Frontal cortex (tissue), 4 donors: ENCODE measurements around the gene CCDC174. TPM values are rescaled to one million over a fixed set of nuclear protein-coding genes. Genes with fewer than 3 reads are reported as not detected.
"Not testable (repeated sequence)": the region's sequence is repeated elsewhere in the genome, so short reads cannot be mapped to it uniquely, and the experiment has no call there.

Experiments
- DNase-seq, 2 donors: peaks; one replicate each; pipeline ENCODE4 v3.0.0; 2012; ENCODE audit warnings: low spot score in 2 of 2
- FAIRE-seq: peaks from 2 replicates; lab custom pipeline; 2012; peaks lifted over from hg19 to GRCh38; lab: Jason Lieb, UNC
- total RNA-seq: library from RNA; depleted of rRNA; stranded (reverse); fragments of >200 nt; gene quantifications from one replicate; pipeline ENCODE4 v1.2.3, GENCODE V29; 2014
- donor health status: control.
- donor health status: control.
- donor health status: control.

CCDC174 gene
- total RNA-seq = 10.6 TPM

DNA sequence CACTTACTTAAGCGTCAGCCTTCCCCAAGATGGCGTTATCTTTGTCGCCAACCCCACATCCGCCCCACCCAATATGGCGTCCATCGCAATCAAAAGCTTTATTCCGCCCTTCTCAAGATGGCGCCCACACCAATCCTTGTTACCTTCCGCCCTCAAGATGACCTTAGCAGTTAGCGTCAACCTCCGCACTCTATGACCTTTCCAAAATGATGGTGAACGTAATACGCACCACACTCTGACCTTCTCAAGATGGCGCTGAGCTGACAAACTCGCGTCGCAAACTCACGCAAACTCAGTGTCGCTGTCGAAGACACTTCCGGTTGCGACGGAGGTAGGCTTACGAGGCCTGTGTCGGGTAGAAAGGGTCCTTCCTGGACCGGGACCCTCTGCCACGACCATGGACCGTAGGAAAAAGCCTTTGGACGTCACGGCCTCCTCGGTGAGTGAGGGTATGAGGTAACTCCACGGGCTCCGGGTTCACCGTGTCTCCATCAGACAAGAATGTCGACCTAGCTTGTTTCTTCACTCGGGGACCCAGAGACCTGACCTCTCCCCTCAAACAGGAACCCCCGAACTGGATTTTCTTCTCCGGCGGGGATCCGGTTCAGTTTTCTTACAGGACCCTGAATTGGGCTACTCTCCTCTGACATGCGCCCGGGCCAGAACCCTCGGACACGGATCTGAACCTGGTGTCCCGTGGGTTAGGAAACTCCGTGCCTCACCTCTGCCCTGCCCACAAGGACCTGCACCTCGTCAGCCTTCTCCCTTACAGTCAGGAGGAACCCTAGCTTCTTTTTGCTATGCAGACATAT is at the start of gene CCDC174:
Gene CCDC174 (plus strand): TSS at position 323 of the 812 bp plus-strand sequence. CDS start 75 bp downstream, at position 398.
- DNase-seq (peak; percentile 84 to 90), FAIRE-seq (peak; percentile 94)

DNA sequence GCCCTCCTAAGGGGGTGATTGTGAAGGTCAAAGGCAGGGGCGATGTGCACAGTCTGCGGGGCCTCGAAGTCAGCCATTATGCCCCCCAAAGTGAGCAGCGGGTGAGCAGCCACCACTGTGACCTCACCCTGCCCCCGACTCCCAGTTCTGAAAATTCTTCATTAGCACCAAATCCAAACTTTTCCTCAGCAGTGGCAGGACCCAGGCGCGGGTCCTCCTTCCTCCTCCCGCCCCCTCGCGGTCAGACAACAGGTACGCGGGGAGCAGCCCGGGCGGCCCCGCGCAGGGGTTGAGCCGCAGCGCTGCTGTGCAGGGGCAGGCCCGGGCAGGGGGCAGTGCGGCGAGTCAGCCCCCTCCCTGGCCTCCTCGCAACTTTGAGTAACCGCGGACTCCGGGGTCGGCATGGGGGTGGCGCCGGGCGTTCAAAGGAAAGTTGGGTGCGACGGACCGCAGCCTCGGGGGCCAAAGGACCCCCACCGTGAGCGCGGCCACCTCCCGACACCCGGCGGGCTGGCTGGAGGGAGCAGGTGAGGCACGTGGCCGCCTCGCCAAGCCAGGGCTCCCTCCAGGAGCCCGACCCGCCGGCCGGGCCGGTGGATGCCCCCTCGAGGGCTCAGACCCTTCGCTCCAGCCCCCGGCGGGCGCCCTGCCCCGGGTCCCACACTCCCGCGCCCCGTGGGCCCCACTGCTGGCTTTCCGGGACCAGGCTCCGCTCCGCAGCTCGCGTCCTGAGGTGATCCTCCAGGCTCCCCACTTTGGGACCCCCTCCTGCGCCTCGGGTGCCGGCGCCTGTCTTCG is 49.4 kb upstream of the CCDC174 start:
- DNase-seq (no peak), FAIRE-seq (no peak)

DNA sequence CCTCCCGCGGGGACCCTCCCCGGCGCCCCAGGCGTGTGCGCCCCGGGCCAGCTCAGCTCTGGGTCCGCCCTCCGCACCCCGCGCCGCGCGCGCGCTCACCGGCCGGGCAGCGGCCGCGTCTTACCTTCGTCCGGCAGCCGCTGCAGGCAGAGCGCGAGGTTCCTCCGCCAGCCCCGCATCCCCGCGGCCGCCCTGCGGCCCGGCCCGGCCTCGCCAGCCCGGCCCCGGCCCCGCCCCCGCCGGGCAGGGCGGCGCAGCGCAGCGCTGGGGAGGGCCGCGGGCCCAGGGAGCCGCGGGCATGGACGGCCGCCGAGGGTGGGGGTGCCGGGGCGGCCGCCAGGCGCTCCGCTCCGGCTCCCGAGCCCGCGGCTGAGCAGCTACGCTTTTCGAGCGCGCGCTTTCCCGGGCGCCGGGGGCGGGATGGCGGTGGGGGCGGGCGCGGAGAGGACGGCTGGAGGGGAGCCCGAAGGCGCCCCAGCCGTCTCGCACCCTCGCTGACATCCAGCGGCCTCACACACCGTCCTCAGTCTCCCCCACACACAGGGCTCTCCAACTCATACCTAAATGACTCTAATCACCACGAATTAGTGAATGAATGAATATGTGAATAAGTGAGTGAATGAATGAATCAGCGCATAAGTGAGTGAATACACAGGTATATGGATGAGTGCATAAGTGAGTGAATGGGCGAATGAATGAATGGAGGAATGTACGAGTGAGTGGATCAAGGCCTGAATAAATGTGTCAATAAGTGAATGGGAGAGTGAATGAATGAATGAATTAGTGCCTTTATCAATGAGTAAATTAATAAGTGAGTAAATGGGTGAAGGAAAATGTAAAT is 48.5 kb upstream of the CCDC174 start:
- peak; percentile 49 to 53 for DNase-seq
- no peak for FAIRE-seq

DNA sequence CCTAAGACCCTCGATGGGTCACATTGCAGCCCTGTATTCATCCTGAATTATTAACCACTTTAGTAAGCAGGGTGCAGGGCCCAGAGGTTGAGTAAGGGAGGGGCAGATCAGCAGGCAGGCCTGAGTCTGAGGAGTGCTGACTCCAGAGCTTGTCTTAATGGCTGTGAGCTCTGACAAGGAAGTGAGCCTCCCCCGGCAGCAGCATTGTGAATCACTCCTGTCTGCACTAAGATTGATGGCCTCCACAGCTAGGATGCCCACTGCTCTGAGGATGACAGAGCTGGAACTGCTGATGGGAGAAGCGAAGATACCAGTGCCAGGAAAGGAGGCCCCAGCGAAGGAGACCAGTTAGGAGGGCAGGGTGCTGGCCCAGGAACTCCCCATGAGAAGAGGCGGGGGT is 46.5 kb upstream of the CCDC174 start:
- DNase-seq (no peak), FAIRE-seq (no peak)

DNA sequence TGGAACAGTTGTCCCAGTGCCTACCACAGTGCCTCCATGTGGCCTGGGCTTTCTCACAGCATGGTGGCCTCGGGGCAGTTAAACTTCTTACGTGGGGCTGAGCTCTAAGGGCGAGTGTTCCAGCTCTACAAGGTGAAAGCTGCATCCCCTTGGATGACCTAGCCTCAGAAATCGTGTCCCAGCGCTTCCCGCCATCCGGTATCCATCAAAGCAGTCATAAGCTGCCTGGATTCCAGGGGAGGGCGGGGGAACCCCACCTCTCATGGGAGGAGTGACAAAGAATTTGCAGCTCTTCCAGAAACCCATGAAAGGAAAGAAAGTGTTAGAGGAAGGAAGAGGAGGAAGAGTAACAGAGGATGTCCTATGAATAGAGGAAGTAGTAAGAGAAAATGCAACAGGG is 45.8 kb upstream of the CCDC174 start:
- FAIRE-seq = no peak
- DNase-seq = no peak

DNA sequence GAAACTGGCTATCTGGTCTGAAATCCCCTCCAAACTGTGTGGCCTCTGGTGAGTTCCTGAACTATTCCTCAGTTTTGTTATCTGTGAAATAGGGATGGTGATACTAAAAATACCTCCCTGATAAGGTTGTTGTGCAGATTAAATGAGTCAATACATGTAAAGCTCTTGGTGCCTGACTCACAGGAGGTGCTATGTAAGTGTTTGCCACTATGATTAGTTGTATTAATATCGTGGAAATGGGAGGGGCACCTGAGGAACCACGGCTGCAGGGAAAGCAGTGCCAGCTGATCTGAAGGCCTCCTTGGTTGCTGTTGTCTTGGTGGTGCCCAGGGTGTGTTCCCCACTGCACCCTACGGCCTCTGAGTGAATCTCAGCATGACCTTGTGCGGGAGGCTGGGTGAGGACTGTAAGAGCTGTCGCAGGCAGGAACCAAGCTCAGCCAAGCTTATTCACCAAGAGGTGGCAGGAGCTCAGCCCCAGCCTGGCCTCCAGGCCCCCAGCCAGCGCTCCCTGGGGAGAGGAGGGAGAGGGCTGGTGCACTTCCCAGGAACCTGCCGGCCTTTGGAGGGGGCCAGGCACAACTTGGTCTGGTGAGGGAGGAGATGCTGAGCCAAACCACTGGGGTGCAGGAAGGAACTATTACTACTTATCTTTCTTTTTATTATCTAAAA is 44.8 kb upstream of the CCDC174 start:
- FAIRE-seq (no peak), DNase-seq (no peak)

DNA sequence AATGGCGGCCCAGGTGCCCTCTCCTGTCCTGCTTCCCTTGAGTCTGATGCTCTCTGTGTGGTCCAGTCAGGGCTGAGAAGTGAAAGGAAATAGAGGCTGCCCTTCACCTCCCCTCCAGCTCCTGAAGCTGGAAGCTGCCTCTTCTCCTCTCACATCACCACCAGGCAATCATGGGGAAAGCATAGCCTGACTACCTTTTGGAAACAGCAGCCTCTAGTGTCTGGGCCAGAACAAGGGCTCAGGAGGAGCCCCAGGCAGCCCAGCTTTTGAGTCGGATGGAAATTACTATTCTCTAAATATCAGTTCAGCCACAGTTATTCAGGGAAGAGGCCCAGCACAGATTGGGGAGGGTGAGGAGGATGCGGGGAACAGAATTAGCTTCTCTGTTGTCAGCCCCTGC is 43.3 kb upstream of the CCDC174 start:
- FAIRE-seq = no peak

DNA sequence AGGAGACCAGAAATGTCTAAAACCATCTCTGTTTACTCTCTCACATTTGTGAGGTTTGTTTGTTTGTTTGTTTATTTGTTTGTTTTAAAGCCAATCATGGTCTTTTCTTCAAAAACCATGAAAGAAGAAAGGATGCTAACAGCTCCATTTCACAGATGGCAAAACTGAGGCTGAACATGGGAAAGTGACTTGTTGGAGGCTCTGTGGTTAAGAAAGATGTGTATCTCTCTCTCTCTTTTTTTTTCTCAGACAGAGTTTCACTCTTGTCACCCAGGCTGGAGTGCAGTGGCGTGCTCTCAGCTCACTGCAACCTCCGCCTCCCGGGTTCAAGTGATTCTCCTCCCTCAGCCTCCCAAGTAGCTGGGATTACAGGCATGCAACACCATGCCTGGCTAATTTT is 42.5 kb upstream of the CCDC174 start:
- FAIRE-seq, DNase-seq: not testable (repeated sequence)

More for the DNA sequence above, 43.3 kb upstream of the CCDC174 start:
- DNase-seq = no peak

DNA sequence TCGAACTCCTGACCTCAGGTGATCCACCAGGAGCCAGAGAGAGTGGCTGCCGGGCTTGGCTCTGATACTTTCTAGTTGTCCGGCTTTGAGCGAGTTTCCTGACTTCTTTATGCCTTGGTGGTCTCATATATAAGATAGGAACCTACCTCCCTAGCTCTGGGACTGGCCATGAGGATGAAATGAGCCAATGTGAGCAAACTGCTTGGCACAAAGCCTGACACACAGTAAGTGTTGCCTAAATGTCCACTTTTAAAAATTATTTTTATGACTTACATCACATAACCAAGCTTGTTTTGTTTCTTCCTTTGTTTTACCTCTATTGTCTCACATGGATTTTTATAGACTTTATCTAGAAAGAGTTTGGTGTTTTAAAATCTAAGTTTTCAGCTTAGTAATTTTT is 42.1 kb upstream of the CCDC174 start:
- FAIRE-seq (no peak), DNase-seq (no peak)

DNA sequence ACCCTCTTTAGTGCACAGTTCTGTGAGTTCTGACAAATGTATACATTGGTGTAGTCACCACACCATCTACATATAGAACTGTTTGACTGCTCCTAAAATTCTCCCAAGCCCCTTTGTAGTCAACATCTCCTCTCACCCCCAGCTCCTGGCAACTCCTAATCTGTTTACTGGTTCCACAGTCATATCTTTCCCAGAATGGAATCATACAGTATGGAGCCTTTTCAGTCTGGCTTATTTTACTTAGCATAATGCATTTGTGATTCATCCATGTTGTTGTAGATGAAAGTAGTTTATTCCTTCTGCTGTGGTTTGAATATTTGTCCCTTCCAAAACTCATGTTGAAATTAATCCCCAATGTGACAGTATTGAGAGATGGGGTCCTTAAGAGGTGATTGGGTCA is 41.6 kb upstream of the CCDC174 start:
- no peak for FAIRE-seq
- DNase-seq = no peak

DNA sequence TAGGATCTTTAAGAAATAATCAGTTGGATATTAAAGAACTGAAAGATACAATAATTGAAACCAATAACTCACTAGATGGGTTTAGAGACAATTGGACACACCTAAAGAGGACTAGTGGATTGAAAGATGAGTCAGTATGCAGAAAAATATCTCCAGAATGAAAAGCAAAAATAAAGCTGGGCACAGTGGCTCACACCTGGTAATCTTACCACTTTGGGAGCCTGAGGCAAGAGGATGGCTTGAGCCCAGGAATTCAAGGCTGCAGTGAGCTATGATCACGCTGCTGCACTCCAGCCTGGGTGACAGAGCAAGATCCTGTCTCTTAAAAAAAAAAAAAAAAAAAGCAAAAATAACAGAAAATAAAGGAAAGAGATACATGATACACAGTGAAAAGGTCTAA is 37.4 kb upstream of the CCDC174 start:
- DNase-seq = no peak
- FAIRE-seq = no peak

DNA sequence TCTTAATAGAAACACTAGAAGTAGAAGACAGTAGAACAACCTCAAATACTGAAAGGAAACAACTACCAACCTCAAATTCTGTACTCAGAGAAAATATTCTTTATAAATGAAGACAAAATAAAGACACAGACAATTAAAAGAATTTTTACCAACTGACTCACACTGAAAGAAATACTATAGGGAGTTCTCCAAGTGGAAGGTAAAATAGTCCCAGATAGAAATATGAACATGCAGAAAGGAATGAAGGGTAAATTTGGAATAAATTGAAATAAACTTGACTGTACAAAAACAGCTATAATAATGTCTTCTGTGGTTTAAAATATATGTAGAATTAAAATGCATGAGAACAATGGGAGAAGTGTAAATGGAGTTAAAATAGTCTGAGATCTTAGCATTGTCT is 36.7 kb upstream of the CCDC174 start:
- no peak for FAIRE-seq
- DNase-seq = no peak

DNA sequence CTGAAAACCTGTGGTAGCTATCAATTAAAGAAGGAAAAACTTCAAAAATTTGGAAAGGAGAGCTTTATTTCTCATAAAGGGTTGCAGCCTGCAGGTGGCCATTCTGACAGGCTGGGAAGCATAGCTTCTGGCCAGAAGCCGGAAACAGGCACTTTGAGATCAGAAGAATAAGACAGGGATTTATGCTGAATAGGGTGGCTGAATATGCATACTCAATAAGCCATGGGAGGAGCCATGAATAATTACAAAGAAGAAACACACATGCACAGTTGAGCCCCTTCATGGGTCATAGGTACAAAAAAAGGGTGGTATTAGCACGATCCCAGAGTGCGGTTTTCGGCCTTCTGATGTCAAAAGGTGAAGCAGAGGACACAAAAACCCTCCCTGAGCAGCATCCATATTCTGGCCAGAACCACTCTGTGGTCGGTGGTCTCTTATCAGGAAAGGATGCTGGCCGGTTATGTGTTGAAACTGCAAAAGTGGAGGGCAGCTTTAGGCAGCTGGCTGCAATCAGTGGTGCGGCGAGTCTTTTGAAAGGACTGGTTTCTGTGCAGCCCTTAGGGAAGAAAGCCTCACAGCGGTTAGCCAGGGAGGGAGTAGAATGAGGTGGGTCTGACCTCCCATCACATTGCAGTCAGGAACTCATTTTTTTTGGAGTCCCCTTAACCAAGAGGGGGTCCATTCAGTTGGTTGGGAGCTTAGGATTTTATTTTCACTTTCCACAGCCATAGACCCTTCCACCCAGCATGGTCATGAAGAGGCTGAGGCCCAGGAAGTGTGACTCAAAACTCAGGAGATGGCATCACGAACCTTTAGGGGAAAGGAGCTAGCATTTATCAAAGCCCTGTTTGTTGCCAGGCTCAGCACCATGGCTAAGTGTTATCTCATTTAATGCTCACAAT is 34.7 kb upstream of the CCDC174 start:
- no peak for FAIRE-seq
- no peak for DNase-seq

DNA sequence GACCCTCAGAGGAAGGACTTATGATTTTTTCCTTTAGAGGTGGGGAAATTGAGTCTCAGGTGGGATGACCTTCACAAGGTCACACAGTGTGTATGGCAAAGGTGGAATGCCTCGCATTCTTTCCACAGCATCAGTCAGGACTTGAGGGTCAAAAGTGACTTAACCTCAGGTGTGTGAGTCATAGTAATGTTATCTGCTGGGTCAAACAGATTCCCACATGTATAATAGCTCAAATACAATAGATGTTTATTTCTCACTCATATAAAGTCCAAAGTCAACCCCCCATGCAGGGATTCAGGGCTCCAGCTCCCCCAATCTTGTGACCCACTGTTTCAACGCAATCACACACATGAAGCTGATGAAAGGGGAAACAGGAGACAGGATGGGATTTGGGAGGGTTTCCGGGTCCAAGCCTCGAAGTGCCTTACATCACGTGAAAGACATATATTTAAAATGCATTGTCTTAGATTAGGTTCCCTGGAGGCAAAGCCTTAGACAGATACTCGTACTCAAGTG is 34.0 kb upstream of the CCDC174 start:
- DNase-seq (no peak), FAIRE-seq (no peak)

DNA sequence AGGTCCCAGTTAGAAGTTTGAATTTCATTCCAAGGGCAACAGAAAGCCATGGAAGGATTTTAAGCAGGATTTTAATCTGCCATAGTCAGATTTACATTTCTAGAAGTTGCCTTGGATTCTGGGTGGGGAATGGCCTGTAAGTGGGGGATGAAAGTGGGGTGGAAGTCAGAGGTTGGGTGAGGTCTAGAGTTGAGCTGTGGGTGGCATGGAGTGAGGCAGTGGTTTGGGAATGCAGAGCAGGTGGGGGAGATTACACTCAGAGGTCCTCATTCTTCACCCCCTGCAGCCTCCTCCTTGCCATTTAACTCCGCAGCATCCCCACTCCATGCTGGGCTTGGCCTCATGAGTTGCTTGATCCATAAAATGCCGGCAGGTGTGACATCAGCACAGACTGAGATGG is 32.0 kb upstream of the CCDC174 start:
- DNase-seq (no peak), FAIRE-seq (no peak)

DNA sequence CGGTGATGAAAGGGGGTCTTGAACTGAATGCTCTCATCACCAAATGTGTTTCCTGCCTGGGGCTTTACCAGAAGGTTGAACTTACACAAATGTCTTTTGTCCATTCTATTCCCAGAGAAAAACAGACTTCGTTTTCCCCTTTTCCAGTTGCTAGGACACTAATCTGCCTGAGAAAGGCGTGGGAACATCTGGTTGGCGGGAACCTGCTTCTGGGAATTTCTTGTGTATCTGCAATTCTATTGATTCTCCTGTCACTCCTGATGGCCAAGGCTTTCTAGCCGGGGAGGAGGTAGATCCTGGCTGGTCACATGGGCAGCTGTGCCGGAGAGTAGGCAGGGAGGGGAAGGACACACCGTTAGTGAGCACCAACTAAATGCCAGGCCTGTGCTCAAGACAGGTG is 31.1 kb upstream of the CCDC174 start:
- DNase-seq (no peak), FAIRE-seq (no peak)

DNA sequence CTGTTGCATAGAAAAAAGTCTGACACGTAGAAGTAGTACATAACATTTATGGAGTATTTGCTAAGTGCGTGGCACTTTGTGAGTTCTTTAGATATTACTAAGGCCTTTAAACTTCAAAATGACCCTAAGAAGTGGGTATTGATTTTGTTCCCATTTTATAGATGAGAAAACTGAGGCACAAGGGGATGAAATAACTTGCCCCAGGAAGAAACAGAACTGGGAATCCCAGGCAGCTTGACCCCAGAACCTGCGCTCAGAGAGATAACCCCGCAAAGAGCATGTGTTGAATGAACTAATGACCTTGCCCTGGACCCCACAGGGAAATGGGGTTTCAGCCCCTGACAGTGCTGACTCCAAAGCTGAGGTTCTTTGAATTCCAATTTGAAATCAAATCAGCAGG is 30.5 kb upstream of the CCDC174 start:
- FAIRE-seq (no peak), DNase-seq (no peak)

DNA sequence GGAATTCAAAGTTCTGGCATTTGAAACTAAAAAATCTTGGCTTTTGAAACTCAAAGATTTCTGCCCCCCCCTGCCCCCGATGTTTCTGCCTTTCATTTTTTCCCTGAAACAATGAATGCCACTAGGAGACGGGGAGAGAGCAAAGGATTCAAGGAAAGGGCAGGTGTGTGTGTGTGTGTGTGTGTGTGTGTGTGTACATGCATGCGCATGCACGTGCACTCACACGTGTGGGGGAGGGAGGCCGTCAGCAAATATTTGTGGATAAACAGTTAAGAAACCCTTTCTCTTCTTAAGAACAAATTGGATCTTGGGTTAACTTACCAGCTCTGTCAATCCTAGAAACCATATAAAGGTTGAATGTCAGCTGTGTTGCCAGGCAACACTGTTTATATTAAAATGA is 29.2 kb upstream of the CCDC174 start:
- no peak for FAIRE-seq

More for the DNA sequence above, 29.2 kb upstream of the CCDC174 start:
- DNase-seq = no peak
